ENCODE measurements around the gene SLC30A5. TPM values are rescaled to one million over a fixed set of nuclear protein-coding genes. Genes with fewer than 3 reads are reported as not detected.
A peak's percentile ranks its signal among the peaks of the same experiment; 100 is the strongest.

SLC30A5 gene
- total and polyA plus RNA-seq, 9 of the 15 experiments (the other 6 are each of a cell fraction or from before 2014, with no cell fraction given), result 22.9 to 86.8 (median 62.5) TPM

- Histone ChIP-seq H3K4me2 (ENCODE audit: insufficient read depth, low read length) (no peak overlapping the region), H3K9me1 (ENCODE audit: control insufficient read depth, insufficient read depth, low read length) (no peaks in the 10 kb centered on the region), H3K27ac (ENCODE audit: extremely low read depth, low read depth, low read length) (no peak overlapping the region), H3K36me3 (ENCODE audit: control insufficient read depth, insufficient read depth, low read length) (peaks cover 40% of the 10 kb centered on the region), H3K4me1 (replicated peaks in 1 of 2; ENCODE audit: control insufficient read depth in 2 of 2, insufficient read depth in 2 of 2, low read length in 2 of 2) (no peaks in the 10 kb centered on the region), H4K20me1 (replicated peaks; ENCODE audit: control insufficient read depth, insufficient read depth, low read length) (0 out of 2 replicates have a peak, but pooled peaks cover 3% of the 10 kb centered on the region), H3K27me3 (ENCODE audit: control insufficient read depth in 2 of 2, insufficient read depth in 2 of 2, low read length in 2 of 2) (no peaks in the 10 kb centered on the region), H3K9me3 (replicated peaks; ENCODE audit: control insufficient read depth, insufficient read depth, low read depth, low read length) (no peaks in the 10 kb centered on the region), H3K4me3 (no peak overlapping the region), H3K79me2 (ENCODE audit: control insufficient read depth, insufficient read depth, low read length) (no peaks in the 10 kb centered on the region), H3K9ac (ENCODE audit: insufficient read depth in 1 of 2, low read depth in 2 of 2, low read length in 2 of 2) (no peak overlapping the region), H2AFZ (ENCODE audit: low read depth, low read length) (no peak overlapping the region)
- POLR2A ChIA-PET, result no interaction called here
- ATAC-seq (no peak), FAIRE-seq (no peak), DNase-seq (ENCODE audit: extremely low read depth in 1 of 4, low spot score in 3 of 4) (no peak)
- peak; percentile 62; the same call in 1 of the 2 replicates for TF ChIP-seq ZNF384 (IDR thresholded peaks at IDR 0.05; ENCODE audit: low read depth, low read length)
- no peak for TF ChIP-seq U2AF1 (optimal IDR thresholded peaks at IDR 0.05; ENCODE audit: low read depth, low read length)
- peak; percentile 32 for TF ChIP-seq RBM25 (IDR thresholded peaks at IDR 0.05; ENCODE audit: low read depth, low read length, severe bottlenecking)
- peak; percentile 58 for TF ChIP-seq BCOR (IDR thresholded peaks at IDR 0.05)
- no peak for TF ChIP-seq ZNF398 (CRISPR knock-in tag; IDR thresholded peaks at IDR 0.05)
- TF ChIP-seq EP400 (IDR thresholded peaks at IDR 0.05), result no peak
- TF ChIP-seq SNIP1 (IDR thresholded peaks at IDR 0.05; ENCODE audit: low read depth), result no peak
- intact Hi-C loops (cut with micrococcal nuclease), result no loop called here
- CTCF ChIA-PET (ENCODE audit: low intra/inter-chr PET ratio), result no interaction called here
- in situ Hi-C loops (cut with MboI), result no loop called here
- BruUV-seq (replicated peaks), result no TSS peak
Observed at GRCh38 chr5:69131304-69131703, 37.5 kb downstream of the SLC30A5 start.
